DMS114 treated with DMSO at 0.1 percent for 48 hours (cell line): ENCODE data around the gene FBXO5.
"Not testable (repeated sequence)": the region's sequence is repeated elsewhere in the genome, so short reads cannot be mapped to it uniquely, and the experiment has no call there.

ENCODE experiments used
- DNase-seq: peaks from one replicate; lab custom pipeline; 2025; ENCODE audit not compliant: unreplicated experiment; lab: John Stamatoyannopoulos, UW

Gene FBXO5, protein sequence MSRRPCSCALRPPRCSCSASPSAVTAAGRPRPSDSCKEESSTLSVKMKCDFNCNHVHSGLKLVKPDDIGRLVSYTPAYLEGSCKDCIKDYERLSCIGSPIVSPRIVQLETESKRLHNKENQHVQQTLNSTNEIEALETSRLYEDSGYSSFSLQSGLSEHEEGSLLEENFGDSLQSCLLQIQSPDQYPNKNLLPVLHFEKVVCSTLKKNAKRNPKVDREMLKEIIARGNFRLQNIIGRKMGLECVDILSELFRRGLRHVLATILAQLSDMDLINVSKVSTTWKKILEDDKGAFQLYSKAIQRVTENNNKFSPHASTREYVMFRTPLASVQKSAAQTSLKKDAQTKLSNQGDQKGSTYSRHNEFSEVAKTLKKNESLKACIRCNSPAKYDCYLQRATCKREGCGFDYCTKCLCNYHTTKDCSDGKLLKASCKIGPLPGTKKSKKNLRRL

DNA sequence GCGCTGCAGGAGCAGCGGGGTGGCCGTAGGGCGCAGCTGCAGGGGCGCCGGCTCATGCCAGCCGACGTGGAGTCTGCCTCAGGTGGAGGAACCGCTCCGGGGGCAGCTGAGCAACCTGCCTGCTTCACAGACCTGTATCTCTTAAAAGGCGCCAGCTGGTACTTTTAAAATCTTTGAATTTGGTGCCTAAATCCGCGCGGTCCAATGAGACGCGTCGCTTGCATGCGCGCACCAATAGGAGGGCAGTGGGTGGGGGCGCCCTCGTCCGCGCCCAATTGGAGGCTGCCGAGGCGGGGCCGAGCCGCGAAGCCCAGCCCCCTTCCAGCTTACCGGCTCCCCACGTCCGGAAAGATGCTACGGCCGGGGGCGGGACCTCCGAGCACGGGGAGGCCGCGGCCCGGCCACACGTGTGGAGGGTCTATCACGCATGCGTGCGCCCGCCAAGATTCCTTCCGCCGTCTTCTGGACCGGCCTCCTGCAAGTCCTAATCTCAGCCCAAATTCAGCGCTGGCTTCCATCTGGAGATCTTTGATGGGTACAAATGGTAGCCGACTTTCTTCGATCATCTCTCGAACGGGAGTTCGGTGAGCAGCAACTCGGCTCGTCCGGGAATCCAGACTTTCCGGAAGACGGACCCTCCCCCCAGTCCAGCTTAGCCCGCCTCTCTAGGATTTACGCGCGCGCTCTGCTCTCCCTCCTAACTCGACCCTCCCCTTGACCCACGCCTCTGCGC is at the start of gene FBXO5:
TSS of gene FBXO5 (minus strand) at position 138 of the 733 bp plus-strand sequence. CDS start at position 56, 82 bp downstream.
- peak; percentile 79 for DNase-seq

DNA sequence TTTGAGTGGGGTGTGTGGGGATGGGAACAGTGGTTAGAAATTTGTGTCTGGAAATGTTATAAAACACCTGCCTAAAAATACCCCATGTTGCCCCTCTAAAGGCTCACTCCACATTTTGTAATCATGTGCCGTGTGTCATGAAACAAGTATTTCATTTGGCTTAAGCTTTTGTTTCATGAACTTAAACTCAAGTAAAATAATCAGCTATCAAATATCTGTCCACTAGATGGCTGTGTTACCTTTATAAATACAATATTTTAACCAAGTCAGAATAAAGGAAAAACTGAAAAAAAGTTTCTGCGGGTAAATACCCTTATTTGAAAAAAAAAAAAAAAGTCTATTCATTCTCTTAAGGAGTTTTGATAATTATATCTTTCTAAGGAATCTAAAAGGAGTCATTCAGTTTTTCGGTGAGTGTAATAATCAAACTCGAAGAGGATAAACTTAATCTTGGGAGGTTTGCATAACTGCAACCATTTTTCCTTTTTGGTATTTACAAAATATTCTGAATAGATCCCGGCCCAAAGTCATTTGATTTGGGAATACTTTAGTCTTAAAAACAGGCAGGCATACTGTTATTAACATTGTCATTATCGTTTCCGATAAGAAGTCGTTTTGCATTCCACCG is 49.5 kb upstream of the FBXO5 start:
- no peak for DNase-seq

DNA sequence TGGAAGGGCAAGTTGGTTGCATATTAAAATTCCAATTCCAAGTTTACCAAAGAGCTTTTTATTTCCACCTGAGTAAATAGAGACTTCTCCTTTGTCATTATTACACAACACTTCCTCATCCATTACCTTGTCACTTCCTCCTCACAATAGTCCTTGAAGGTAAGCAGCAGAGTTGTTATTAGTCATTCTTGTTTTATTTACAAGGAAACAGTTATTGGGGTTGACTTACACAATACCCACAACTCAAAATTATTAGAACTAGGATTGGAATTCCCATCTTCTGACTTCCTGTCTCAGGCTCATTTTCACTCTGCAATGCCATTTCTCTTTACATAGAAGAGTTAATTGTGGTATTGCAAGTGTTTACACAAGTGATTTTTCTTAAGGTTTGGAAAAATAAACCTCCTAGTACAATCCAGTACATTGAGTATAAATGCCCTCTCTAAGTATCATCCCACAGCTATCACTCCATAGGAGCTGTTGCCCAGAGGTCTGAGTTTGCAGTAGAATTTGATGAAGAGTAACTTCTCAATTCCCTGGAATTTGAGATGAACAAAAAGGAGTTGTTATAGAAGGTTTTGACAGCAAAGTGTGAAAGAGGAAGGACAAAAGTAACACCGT is 48.6 kb upstream of the FBXO5 start:
- no peak for DNase-seq

DNA sequence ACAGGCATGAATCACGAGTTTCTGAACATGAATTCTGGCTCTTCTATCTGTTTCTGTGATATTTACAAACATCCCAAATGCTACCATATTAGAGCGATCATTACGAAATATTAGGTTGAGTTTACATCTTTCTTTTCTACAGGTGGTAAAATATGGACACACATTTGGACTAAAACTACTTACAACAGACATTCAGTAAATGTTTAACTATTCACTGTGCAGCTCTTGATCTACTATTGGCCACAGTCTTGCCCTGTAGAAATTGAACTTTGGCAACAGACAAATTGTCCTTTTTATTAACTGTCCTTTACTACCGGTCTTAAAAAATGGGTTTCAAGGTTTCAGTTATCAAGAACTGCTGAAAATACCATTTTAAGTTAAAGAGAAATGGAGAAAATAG is 46.1 kb upstream of the FBXO5 start:
- DNase-seq: no peak

DNA sequence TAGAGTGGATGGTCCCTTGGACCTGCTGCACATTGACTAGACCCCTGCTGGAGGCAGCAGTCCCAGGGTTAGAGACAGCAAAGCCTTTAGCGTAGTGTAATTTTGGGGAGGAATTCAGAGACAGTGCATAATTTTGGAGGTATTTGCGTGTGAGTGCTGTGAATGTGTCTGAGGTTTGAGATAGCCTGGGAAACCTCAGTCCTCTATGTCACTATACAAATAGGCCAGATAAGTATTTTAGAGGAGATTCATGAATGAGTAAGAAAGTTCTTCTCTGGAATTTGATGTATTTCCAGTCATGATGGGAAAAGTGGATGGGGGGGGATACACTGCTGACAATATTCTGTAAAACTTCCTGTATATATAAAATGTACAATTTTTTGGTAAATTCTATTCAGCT is 45.4 kb upstream of the FBXO5 start:
- no peak for DNase-seq

DNA sequence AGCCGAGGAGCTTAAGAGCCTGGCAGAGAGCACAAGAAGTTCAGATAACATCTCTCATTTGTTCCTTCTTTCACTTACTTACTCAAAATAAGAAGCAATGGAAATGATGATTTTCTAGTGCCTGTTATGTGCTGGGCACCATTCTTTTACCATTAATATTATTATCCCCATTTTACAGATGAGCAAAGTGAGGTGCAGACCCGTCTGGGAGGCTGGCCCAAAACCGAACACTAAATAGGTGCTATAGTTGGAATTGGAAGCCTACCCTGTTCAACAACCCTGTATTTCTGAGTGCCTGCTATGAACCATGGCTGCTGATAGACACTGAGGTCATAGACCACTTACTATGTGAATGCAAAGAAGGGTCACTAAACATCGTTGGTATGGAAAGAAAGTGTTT is 44.6 kb upstream of the FBXO5 start:
- no peak for DNase-seq

DNA sequence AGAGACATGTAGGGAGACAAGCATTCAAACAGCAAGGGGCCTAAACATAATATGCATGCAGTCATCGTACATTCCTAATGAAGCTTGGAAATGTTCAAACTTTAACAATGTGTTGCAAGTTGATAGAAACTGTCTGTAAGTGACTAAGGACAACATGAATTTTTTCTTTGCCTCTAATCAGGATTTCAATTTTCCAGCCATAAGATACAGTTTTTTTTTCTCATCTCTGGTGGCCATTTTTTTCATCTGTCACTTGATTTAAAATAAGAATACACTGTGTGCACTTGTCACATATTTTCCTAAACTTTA is 41.8 kb upstream of the FBXO5 start:
- DNase-seq: no peak

DNA sequence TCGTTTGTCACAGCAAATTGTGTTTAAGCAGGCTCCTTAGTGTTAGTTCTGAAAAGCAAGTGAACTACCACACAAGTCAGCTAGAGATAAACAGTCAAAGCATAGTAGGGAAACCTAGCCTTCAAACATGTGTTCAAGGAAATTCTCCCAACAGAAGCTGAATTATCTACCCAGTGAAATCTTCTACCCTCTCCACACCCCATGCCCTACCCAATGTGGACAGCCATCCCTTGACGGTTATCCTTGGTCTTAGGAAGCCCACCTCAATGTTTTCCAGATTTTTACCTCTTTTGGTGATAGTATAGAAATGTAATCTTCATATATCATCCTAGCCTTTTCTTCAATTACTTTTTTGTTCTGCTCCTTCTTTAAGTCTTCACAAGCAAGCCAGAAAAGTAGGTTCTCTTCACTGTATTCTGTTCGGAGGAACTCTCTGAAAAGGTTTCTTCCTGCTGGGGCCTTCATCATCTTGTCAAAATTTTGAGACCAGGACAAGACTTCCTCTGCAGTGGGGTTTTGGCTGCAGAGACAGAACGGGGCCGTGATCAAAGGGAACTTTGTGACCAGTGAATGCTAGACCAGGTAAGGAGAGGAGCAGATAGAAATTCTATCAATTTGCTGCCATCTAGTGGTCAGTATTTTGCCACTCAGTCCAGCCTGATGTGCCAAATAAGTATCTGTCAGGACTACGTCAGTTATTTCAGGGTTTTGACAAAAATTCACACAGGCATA is 41.3 kb upstream of the FBXO5 start:
- peak; percentile 28 for DNase-seq

DNA sequence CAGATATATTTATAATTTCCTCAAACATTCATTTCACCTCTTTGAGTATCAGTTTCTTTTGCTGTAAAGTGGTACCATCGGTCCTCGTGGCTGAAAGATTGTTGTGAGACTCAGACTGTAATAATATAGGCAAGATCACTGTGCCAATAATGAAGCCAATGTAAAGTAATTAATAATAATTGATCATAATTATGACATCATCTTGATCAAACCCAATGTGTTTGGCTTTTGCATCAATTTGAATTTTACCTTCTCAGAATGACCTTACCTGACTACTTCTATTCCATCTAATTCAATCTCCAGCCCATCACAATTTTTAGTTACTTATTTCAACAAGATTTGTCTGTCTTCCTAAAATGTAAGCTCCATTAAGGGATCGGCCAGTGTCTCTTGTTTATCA is 35.5 kb upstream of the FBXO5 start:
- no peak for DNase-seq

DNA sequence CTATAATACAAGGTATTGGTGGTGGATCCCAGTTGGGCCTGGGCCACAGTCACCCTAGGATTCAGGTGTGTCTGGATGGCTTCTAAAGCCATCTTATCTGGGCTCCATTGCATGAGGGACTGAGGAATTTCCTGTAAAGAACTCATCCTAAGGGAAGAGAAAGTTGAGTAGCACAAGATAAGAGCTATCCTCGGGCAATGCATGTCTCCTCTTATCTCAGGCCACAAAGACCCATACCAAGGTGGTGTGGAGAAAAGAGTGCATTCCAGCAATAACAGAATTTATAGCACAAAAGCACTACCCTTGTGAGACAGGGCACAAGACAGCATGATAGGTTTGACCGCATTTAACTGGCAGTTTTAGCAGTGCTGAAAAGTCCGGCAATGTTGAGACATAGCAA is 34.0 kb upstream of the FBXO5 start:
- DNase-seq: no peak

DNA sequence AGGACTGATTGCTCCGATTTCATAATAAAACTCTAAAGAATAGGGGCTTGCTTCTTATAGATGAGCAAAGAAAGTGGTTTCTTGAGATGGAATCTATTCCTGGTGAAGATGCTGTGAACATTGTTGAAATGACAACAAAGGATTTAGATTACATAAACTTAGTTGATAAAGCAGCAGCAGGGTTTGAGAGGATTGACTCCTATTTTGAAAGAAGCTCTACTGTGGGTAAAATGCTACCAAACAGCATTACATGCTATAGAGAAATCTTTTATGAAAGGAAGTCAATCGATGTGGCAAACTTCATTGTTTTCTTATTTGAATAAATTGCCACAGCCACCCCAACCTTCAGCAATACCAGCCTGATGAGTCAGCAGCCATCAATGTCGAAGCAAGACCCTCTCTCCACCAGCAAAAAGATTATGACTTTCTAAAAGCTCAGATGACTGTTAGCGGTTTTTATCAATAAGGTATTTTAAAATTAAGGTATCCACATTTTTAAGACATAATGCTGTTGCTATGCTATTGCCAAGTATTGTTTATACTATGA is 32.3 kb upstream of the FBXO5 start:
- no peak for DNase-seq

DNA sequence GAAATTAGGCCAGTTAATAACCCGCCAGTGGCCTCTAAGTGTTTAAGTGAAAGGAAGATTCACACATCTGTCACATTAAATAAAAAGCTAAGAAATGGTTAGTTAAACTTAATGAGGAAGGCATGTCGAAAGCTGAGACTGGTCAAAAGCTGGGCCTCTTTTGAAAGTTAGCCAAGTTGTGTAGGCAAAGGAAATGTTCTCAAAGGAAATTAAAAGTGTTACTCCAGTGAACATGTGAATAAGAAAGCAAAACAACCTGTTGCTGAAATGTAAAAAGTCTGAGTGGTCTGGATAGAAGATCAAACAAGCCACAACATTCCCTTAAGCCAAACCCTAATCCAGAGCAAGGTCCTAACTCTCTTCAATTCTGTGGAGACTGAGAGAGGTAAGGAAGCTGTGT is 30.6 kb upstream of the FBXO5 start:
- no peak for DNase-seq

DNA sequence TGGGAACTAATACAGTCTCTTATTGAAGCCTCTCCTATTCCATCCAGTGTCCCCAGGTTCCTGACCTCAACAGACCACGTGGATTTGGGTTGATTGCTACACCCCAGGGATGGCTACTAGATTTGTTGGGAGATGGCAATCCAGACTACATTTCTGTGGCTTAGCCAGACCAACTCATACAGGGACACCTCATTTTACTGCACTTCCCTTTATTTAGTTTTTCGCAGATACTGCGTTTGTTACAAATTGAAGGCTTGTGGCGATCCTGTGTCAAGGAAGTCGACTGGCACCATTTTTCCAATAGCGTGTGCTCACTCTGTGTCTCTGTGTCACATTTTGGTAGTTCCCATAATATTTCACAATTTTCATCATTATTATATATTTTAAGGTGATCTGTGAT is 30.0 kb upstream of the FBXO5 start:
- no peak for DNase-seq

DNA sequence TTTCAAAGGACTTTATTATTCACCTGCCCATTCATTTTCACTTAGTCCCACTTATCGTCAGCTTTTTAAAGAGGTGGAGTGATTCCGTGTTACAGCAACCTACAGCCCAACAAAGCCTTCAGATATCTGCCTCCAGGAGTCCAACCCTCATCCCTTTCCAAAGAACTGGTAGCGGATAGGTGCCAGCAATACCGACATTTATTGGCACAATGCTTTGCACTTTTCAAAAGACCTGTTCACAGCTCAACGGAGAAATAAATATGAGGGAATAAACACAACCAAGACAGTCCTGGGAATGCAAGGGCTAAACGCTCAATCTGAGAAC is 20.5 kb upstream of the FBXO5 start:
- no peak for DNase-seq

DNA sequence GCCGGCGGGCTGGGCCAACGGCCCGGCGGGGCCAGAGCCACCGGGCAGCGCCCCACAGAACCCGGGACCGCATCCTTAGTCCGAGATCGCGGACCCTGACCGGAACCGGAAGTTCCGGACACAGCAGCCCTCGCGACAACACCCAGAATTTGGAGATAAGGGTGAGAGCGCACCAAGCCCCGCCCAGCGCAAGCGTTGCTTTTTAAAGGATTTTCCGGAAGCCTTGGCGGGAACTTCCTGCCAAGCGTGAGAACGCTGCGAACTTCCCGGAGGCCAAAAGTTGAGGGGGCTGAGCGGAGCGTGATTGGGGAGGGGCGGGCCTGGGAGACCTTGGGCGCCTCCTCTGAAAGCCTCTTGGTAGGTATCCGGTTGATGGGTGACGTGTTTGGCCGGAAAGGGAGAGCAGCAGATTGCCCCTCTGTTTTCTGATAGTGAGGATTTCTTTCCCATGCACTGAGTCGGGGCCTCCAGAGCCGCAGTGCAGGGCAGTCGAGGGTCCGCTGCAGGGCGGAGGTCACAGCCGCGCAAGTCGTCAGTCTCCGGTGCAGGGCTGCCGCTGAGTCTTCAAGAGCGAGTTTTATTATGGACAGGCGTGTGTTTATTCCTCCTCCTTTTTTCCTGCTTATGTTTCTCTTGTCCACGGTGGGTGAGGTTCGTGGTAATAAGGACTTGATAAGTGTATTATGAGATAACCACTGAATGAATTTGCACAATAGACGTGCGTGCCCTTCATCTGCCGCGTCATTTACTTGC is 19.9 kb upstream of the FBXO5 start, which contains the start of gene MTRF1L:
TSS of gene MTRF1L (minus strand) at position 97 of the 753 bp plus-strand sequence. CDS start at position 73, 24 bp downstream.
- peak; percentile 80 for DNase-seq

DNA sequence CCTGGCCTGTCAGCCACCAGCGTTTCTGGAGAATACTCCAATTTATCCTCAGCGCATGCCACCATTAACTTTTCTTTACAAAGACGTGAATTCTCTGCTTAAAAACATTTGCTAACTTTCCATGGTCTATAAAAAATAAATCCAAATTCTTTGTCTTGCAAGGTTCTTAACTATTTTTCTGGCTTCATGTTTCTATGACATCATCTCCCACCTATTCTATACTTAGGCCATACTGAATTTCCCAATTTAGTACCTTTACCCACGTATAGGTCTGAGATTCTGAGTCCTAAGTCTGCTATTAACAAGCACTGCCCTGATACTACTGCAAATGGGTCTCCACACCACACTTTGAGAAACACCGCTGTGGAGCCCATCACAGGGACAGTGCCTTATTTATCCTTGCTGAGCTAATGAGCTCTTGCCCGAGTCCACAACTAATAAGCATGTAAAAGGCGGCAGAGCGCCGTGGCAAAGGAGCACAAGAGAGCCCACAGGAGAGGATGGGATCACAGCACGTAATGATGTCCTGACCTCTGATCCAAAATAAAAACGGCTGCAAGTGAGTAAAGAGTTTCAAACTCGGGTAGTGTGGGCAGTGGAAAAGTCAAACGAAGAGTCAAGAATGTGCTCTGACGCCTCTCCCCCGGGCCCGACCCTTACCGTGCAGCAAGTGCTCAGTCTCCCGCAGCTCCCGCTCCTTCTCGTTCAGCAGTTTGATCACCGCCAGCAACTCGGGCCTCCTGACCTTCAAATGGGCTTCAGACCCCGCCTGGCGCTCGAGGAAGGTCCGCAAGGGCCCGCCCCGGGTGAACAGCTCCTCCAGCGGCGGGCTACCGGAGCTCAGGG is 19.1 kb upstream of the FBXO5 start:
- no peak for DNase-seq

DNA sequence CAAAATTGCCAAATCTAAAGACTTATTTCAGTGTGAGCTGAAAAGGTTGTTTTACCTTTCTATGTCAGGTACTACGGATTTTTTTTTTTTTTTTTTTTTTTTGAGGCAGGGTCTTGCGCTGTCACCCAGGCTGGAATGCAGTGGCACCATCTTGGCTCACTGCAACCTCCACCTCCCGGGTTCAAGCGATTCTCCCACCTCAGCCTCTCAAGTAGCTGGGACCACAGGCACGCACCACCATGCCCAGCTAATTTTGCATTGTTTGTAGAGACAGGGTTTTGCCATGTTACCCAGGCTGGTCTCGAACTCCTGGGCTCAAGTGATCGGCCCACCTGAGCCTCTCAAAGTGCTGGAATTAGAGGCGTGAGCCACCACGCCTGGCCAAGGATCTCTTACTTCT is 17.9 kb upstream of the FBXO5 start:
- not testable (repeated sequence) for DNase-seq

DNA sequence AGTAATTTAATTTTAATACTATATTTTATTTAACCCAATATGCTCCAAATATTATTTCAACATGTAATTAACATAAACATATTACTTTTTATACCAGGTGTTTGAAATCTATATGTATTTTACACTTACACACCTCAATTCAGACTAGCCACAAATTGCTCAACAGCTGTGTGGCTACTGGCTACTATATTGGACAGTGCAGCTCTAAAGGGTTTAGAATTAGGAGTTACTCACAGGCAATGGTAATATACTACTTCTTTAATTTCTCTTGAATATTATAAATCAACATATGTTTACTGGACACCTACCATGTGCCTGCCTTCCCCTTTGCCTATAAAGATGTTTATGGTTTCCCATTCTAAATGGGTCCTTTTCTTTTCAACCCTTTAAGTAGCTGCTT is 17.4 kb upstream of the FBXO5 start:
- DNase-seq: no peak

DNA sequence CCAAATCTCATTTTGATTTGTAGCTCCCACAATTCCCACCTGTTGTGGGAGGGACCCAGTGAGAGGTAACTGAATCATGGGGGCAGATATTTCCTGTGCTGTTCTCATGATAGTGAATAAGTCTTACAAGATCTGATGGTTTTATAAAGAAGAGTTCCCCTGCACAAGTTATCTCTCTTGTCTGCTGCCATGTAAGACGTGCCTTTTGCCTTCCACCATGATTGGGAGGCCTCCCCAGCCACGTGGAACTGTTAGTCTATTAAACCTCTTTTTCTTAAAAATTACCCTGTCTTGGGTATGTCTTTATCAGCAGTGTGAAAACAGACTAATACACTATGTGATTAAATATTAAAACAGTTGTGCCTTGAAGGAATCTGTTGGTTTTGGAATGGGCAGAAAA is 16.7 kb upstream of the FBXO5 start:
- DNase-seq: not testable (repeated sequence)
